NCI-H1436 treated with DMSO at 0.1 percent for 48 hours (cell line): ENCODE measurements around the gene CAMK4.
"Not testable (repeated sequence)": the region's sequence is repeated elsewhere in the genome, so short reads cannot be mapped to it uniquely, and the experiment has no call there.

Experiments
- DNase-seq: peaks from one replicate; lab custom pipeline; 2025; lab: John Stamatoyannopoulos, UW

Gene CAMK4

DNA sequence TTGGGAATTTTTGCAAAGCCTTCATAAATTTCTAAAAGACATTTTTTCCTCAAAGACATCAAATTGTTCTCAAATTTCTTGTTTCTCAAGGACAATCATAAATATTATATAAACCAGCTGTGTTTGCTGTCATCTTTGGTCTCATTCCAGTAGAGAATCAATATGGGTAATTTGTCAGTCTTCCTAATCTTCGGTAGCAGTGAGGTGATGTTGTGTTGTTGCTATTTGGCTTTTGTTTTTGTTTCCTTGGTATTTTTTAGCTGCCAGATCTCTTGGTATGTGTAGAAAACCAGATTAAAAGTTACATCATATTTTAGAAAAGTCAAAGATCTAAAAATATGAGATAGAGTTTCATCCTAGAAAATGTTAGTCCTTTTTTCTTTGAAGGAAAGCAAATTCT, 87.5 kb downstream of the CAMK4 start:
- DNase-seq: no peak

DNA sequence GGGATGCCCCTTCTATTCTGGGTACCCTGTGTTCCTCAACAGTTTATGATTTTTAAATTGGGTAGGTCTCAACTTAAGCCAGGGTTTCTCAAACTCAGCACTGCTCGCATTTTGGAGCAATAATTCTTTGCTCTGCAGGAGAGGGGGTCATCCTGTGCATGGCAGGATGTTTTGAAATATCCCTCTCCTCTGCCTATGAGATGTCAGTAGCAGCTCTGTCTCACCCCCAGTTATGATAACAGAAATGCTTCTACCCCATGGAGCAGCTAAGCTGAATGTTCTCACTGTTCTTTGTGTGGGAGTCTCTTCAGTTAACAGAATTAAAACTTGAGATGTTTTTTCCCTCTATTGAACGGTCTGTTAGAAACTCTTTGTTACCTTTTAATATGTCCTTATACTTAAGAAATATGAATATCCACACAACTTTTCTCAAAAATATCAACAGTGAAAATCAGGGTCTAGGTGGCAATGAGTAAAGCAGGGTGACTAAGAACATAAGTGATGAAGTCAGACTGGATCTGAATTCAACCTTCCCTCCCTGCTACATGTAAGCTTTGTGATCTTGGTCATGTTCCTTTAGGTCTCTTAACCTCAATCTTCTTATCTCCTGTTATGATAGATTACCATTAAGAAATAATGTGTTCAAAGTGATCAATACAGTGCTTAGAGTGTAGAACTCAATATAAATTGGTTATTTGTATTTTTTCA, 89.0 kb downstream of the CAMK4 start:
- no peak for DNase-seq

DNA sequence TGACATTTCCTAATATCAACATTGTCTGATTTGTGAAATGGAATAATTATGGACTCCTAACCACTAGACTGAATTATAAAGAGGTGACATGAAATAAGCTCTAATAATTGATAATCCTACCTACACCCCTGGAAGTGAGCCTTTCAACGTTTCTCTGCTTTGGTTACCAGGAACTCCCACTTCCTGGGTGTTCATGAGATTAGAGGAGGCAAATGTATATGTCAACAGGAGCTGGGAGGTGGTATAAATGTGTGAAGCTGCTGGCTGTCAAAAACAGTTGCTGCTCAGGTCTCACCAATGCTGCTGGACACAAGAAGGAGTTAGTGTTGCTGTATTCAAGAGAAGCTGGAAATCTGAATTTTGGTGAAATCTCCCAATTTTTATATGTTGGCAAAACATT, 96.8 kb downstream of the CAMK4 start:
- DNase-seq: no peak

DNA sequence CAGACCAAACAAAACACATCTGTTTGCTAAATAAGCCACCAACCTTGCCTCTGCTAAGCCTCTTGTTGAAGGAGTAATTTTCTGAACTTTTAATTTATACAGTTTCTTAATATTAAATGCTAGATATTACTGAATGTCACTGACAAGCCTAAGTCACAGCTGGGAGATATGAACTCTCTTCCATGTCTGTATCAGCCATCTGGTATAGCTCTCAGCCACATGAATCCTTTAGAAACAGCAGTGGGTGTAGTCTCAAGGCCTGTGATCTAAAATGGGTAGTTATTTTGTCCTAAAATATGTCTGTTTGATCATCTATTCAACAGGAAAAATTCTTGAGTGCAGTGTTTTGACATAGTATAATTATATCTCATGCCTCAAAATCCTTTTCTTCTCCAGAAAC, 97.2 kb downstream of the CAMK4 start:
- no peak for DNase-seq

DNA sequence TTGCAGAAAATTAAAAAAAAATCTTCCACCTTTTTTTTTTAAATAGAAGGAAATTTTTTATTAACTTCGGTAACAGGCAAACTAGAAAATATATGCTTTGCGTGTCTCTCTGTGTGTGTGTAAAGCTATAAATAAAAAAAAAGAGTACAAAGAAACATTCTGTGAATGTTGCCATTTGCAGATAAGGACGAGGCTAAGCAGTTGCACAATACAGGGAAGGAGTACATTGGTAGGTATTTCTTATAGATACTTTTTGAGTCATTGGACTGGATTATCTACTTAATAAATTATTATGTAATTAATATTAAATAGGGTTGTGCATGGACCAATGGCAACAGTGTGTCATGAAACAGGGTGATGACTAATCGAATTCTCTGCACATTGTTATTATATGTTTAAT, 102.4 kb downstream of the CAMK4 start:
- DNase-seq: no peak

DNA sequence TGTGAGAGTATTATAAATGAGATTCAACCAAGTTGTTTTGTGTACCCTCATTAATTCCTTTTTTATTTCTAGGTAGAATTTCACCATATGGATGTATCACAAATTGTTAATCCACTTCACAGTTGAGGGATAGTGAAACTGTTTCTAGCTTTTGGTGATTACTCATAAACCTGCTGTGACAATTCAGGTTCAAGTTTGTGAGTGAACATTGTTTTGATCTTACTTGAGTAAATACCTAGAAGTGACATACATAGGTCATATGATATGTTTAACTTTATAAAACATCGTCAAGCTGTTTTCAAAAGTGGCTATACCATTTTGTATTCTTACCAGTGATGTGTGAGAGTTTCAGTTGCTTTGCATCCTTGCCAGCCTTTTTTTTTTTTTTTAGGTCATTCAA, 112.9 kb downstream of the CAMK4 start:
- no peak for DNase-seq

DNA sequence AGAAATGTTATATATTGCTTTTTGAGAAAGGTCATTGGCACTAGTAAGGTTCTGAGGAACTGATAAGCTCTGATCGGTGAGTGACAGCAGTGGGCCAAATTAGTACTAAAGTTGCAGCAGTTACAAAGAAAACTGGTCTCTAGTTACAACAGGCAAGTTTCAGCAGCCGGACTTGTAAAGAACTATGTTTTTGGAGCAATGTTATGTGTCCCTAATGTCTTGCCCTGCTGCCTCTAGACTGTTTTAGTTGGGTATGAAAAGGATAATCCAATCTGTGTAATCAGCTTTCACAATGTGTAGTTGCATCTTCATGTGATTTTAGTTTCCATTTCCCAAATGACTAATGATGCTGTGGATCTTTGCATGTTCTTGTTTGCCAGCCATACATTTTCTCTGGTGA, 113.5 kb downstream of the CAMK4 start:
- no peak for DNase-seq

DNA sequence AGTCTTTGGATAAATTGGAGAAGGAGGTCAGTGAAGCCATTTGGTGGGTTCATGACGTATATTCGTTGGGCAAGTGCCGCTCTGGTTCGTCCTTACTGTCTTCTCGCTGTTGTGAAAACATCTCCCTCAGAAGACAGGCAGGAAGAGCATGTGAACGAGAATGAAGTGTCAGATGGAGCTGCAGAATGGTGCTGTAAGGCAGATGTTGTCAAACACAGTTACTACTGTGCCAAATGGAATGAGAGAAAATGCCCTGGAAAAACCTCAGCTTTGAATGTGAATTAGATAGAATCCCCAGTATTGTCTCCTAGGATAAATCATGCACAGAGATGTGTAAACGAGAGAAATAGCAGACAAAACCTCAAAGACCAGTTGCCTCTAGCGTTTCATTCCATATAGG, 121.5 kb downstream of the CAMK4 start:
- DNase-seq: no peak

DNA sequence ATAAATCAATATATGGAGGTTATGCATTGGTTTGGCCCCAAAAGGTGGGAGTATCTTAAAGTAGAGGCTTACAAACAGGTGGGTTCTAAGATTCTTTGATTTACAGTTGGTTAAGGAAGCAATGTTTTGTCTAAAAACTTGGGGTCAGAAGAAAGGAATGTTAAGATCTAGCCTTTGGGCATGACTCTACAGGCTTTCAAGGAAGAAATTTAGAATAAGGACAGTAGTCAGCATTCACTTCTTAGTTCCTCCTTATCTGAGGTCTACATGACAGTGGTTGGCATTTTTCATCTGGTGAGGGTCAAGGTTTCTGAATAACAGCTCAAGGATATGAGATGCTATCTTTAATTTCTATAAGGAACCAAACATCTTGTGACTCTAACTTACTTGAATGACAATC, 122.8 kb downstream of the CAMK4 start:
- no peak for DNase-seq

DNA sequence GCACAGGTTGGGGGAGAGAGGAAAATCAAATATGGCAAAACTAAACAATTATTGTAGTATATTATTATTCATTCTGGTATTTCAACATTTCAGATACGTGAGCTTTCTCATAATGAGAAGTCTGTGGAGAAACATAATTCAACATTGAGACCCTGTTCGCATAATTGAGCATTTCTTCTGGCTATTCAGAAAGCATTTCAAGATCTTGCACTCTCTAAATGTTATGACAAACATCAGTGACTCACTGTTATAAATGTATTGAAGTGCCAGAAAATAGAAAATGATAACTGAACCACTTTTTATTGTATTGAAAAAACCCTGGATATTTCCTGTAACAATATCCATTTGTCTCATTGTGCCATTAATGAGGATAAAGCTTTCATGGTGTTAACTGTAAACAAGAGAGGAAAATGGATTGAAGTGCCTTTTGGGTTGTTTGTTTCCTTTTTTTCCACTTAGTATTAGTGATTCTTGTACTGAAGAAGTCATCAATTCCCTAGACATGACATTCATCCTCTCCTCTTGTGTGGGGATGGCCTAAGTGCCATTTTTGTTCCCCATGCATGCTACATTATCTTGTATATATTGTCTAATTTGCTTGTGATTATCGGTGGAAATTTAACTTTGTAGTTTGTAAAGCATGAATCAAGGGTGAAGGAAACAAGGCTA, 124.6 kb downstream of the CAMK4 start:
- DNase-seq: no peak

DNA sequence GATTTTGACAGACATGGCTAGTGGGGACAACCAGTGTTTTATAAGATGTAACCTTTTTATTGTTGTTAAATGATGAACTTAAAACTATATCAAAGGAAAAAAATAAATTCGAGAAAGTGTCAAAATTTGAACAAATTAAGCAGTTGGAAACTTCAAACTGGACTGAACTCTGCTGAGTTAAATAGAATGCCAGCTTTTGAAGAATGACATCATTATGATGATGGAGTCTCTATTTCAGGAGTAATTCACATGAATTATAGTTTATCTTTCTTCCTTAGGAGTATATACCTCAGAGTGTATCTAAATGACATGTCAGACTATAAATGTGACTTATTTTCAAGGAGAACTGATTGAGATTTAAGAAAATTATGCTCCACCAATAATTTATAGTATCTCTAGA, 125.2 kb downstream of the CAMK4 start:
- DNase-seq: no peak

DNA sequence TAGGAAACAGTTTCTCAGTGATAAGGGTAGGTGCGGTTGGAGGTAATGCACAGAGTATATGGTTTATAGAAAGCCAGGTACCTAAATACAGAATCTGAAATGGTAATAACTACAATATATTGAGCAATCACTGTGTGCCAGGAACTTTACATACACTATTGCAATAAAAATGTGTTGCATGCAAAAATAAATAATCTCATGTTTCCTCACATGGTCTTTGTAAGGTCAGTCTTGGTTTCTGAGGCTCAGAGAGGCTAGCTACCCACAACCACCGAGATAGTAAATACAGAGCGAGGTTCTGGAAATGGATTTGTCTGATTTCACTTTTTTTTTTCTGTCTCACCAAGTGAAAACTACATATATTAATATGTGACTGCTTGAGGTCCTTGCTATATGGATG, 128.9 kb downstream of the CAMK4 start:
- DNase-seq: no peak

DNA sequence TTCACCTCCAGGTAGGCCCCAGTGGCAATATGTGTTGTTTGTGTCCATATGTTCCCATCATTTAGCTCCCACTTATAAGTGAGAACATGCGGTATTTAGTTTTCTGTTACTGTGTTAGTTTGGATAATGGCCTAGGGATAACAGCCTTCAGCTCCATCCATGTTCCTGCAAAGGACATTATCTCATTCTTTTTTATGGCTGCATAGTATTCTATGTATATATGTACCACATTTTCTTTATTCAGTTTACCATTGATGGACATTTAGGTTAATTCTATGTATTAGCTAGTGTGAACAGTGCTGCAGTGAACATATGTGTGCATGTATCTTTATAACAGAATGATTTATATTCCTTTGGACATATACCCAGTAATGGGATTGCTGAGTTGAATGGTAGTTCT, 134.5 kb downstream of the CAMK4 start:
- not testable (repeated sequence) for DNase-seq

DNA sequence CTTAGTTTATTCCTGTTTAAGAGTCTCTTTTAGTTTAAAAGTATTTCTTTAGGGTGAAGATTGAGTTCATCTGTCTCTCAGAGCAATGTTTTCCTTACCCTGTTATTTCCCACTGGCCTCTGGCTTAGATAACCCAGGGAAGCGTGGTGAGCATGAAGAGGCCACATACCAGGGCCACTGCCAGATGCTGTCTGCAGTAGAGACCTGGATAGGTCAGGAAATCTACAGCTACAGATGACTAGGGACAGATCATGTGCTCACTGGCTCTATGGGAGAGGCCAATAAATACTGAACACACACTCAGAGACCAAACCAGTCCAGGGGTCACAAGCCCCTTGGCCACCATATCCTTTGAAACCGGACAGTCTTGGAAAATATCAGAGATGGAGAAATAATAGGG, 136.0 kb downstream of the CAMK4 start:
- DNase-seq: no peak

DNA sequence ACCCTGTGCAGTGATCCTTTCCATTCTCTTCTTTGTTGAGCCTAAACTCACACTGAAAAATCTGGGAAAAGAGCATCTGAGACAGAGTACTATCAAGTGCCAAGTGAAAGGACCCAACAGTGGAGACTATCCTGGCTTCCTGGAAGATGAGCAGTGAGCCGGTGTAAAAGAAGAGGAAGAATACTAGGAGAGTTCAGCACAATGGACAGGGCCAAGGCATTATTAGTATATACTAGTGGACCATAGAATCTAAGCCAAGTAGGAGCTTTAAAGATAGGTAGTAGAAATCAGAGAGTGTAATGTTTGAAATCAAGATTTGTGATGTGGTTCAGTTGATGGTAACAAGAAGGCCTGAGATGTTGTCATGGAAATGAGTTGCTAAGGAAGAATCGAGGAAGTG, 140.8 kb downstream of the CAMK4 start:
- no peak for DNase-seq

DNA sequence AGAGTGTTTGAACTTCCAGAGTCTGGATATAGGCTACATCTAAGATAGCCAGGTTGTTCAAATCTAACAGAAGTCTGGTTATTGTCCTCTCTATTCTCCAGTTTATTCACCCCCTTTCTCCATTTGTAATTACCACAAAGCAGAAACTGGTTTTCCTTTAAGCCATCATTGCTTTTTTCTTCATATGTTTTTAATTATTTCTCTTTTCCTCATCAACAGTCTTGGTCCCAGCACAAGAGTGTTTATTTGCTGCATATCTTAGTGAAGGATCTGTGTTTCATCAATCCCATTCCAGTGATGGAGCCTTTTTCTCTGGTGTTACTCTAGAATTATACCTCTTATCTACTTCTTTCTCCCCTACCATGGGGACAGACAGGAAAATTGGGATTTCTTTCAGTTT, 142.2 kb downstream of the CAMK4 start:
- no peak for DNase-seq

DNA sequence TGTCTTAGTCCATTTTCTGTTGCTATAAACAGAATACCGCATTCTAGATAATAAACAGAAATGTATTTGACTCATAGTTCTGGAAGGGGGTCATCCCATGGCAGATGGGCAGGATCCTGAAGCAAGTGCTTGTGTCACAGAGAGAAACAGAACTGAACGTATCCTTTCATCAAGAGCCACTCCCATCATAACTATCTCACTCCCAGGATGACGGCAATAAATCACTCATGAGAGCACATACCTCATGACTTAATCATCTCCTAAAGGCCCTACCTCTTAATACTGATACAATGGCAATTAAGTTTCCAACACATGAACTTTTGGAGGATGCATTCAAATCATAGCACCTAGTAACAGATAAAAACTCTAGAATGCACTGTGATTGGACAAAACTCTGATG, 142.9 kb downstream of the CAMK4 start:
- no peak for DNase-seq

DNA sequence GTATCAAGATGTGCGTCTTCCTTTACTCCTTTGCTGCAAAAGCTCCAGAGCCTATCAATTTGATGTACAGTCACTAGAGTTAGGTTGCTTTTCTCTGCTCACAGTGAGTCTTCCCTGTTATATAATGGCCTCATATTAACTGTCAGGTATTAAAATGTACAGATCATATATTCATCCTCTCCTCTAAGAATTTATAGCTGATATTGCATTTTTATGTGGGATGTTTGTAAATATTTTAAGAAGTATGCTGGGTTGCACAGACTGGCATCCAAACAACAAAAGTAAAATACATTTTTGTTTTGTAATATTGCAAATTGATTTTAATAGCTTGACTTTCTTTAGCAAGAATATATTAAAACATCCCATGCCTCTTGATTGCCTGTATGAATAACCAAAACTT, 148.6 kb downstream of the CAMK4 start:
- no peak for DNase-seq

DNA sequence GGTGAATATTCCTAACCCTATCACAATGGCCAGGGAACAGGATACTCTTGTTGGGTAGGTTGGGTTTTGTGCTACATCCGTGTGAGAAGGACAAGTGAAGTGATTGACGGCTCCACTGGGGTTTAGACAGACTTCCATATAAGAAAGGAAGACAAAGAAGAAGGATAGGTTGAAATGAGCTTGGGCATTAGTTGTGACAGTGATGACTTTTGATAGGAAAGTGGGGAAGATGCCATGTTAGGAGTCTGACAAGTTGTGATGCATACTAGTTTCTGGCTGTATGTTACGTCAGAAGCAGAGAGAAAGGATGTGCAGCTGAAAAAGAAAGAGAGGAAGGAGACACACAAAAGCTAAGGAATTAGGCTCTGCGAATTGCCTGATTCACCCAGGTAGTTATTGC, 150.2 kb downstream of the CAMK4 start:
- DNase-seq: no peak

DNA sequence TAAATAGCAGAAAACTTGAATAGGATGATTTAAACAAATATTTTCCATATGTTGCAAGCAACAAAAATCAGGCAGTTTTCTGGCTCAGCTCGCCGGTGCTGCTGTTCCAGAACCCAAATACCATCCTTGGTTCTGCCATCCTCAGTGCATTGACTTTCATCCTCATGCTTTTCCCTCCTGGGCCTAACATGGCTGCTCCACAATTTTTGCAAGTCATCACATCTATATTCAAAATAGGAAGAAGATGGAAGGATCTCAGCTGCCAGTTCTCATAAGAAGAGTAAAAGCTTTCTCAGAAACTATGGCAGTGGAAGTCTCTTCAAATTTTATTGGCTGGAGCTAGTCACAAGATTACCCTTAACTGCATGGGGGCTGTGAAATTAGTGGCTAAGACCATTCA, 151.5 kb downstream of the CAMK4 start:
- no peak for DNase-seq

DNA sequence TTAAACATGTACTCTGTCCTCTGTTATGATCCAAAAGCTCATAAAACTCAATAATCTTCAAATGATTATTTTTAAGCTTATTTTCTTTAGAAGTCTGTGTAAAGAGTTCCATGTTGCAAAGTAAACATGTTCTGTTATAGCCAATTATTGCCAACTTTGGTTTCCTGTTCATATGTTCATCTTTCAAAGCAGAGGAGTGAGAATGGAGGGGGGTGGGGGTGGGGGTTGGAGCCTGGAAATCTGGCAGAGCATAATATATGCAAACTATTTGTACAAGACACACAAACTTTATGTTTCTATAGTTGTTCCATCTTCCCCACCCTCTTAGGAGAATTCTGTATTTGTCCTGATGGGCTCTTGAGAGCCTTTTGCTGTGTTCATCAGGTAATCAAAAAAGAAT, 153.1 kb downstream of the CAMK4 start:
- DNase-seq: no peak

DNA sequence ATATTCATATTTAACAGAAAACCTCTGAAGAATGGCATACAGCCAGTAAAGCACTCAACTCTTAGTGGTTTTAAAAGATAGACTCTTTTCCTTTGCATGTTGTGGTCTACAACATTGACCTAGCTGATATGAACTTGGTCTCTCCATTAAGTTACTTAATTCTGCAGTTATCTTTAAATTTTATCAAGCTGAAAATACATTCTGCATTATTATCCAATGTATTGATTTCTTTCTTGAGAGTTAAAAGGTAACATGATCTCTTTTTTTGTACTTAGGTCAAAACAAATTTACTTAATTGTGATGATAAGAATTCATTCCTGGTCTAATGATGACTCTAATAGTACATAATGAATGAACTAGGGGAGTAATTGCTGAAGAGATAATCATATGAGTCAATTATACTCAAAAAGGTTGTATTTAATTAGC, 155.2 kb downstream of the CAMK4 start:
- peak; percentile 81 for DNase-seq

DNA sequence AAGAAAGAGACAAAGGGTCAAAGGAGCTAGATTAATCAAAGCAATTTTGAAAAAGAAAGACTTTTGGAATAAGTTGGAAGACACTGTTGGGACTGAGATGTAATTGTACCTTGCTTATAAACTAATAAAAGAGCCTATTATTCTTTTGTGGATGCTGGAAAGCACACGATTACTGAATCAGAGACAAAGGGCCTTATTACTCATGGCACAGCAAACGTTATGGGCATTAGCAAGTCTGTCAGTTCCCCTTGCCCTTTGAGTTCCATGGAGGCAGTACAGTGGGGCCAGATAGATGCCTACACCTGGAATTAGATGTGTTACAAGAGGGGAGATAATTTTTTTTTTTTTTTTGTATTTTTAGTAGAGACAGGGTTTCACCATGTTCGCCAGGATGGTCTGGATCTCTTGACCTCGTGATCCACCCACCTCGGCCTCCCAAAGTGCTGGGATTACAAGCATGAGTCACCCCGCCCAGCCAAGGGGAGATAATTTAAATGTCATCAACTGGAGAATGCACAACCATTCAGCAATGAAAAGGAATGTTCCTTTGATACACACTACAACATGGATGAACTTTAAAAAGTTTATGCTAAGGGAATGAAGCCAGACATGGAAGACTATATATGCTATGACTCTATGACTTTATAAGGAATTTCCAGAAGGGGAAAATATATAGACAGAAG, 159.2 kb downstream of the CAMK4 start:
- no peak for DNase-seq

DNA sequence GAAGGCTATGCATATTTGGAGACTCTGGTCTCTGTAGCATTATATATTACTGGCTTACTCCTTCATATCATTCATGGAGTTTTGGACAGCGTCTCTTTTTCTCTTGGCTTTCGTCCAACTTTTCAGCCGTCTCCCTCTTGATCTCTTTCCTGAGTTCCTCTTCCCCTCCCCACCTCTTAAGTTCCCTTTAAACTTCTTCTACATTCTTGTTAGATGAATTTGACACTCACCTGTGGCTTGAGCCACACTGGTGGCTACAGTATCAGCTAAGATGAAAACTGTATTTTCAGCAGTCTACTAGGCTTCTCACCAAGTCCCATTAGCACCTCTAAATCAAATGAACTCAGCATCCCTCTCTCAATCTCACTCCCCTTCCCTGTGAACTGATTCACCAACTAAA, 160.0 kb downstream of the CAMK4 start:
- DNase-seq: no peak
